K562 (cell line): Measurements from ENCODE around the gene RNF181. TPM values are rescaled to one million over a fixed set of nuclear protein-coding genes. Genes with fewer than 3 reads are reported as not detected.

Experiments
- ATAC-seq: fragments of 200-7000 bp; cut with Tn5 transposase; 3 replicates; pipeline ENCODE4 v1.9.1; 2020; ENCODE audit warnings: moderate library complexity
- BruUV-seq: library from RNA; stranded (reverse); fragments of 400-500 nt; replicated peaks from 2 replicates; lab custom pipeline; 2021; lab: Mats Ljungman, UMichigan
- CTCF ChIA-PET: fragments of 300-600 bp; formaldehyde crosslinking; extraction: SDS; loops from one replicate; lab custom pipeline; 2021; ENCODE audit warnings: low intra/inter-chr PET ratio; lab: Yijun Ruan, JAX
- POLR2A ChIA-PET: fragments of 300-600, 350-650 bp; sonication (Branson Sonifier 250); formaldehyde crosslinking; extraction: SDS; loops from one replicate; lab custom pipeline; 2021; ENCODE audit warnings: antibody characterized with exemption, inconsistent platforms; lab: Yijun Ruan, JAX
- DNase-seq, 4 experiments: peaks; one replicate each; pipeline versions ENCODE4 v3.0.0 to v3.0.0-alpha.2; 2011 to 2018; ENCODE audit warnings: low spot score in 3 of 4, mixed read lengths in 3 of 4; ENCODE audit errors: extremely low read depth in 1 of 4
- FAIRE-seq: peaks from 2 replicates; lab custom pipeline; 2011; peaks lifted over from hg19 to GRCh38; lab: Jason Lieb, UNC
- H2AFZ ChIP-seq: 2 replicates; pipeline ENCODE4 v1.6.0; 2011; ENCODE audit warnings: low read depth, low read length, control low read depth, inconsistent platforms
- H3K27ac ChIP-seq: fragments of 200-600 bp; 3 replicates; pipeline ENCODE4 v1.8.0; 2011; ENCODE audit warnings: low read depth, mild to moderate bottlenecking, control low read depth, inconsistent platforms, low read length, moderate library complexity, mixed read lengths; ENCODE audit errors: extremely low read depth
- H3K27me3 ChIP-seq, 2 experiments: fragments of 300-600 bp in 1 of 2; 2 replicates in 1 of 2; 3 replicates in 1 of 2; pipeline versions ENCODE4 v1.6.0 to v1.8.0; 2011; ENCODE audit warnings: inconsistent platforms in 2 of 2, low read length in 2 of 2, mild to moderate bottlenecking in 1 of 2, mixed read lengths in 1 of 2, moderate library complexity in 1 of 2; ENCODE audit not compliant: control insufficient read depth in 2 of 2, insufficient read depth in 2 of 2
- H3K36me3 ChIP-seq: fragments of 300-600 bp; 3 replicates; pipeline ENCODE4 v1.8.0; 2011; ENCODE audit warnings: mild to moderate bottlenecking, low read length, inconsistent platforms; ENCODE audit not compliant: control insufficient read depth, insufficient read depth
- H3K4me1 ChIP-seq, 2 experiments: fragments of 200-600 bp in 1 of 2; replicated peaks in 1 of 2; 2 replicates in 1 of 2; 3 replicates in 1 of 2; pipeline versions ENCODE4 v1.5.1 to v1.8.0; 2011; ENCODE audit warnings: inconsistent platforms in 2 of 2, low read length in 2 of 2, mild to moderate bottlenecking in 1 of 2, mixed read lengths in 1 of 2, moderate library complexity in 1 of 2; ENCODE audit not compliant: control insufficient read depth in 2 of 2, insufficient read depth in 2 of 2
- H3K4me2 ChIP-seq: 2 replicates; pipeline ENCODE4 v1.6.1; 2011; ENCODE audit warnings: low read length, control low read depth, inconsistent platforms, mixed read lengths; ENCODE audit not compliant: insufficient read depth
- H3K4me3 ChIP-seq: fragments of 200-600 bp; sonication (generic), shearing (Covaris generic); 2 replicates; pipeline ENCODE4 v1.5.1; 2016; ENCODE audit warnings: control low read depth, inconsistent platforms
- H3K79me2 ChIP-seq: fragments of 200-600 bp; 3 replicates; pipeline ENCODE4 v1.8.0; 2011; ENCODE audit warnings: low read length, inconsistent platforms; ENCODE audit not compliant: control insufficient read depth, insufficient read depth
- H3K9ac ChIP-seq, 2 experiments: 2 replicates each; pipeline versions ENCODE4 v1.6.0 to v1.6.1; 2011; ENCODE audit warnings: low read depth in 2 of 2, low read length in 2 of 2, control low read depth in 1 of 2, inconsistent platforms in 1 of 2, mild to moderate bottlenecking in 1 of 2, mixed read lengths in 1 of 2; ENCODE audit not compliant: insufficient read depth in 1 of 2
- H3K9me1 ChIP-seq: one replicate; pipeline ENCODE4 v1.6.0; 2011; ENCODE audit warnings: inconsistent platforms, mild to moderate bottlenecking, low read length, moderate library complexity; ENCODE audit not compliant: control insufficient read depth, insufficient read depth
- H3K9me3 ChIP-seq: replicated peaks from 2 replicates; pipeline ENCODE4 v1.5.1; 2011; ENCODE audit warnings: low read depth, low read length, inconsistent platforms; ENCODE audit not compliant: control insufficient read depth, insufficient read depth
- H4K20me1 ChIP-seq: replicated peaks from 2 replicates; pipeline ENCODE4 v1.6.1; 2011; ENCODE audit warnings: low read length, inconsistent platforms, mixed read lengths; ENCODE audit not compliant: control insufficient read depth, insufficient read depth
- CBFB ChIP-seq: sonication (generic); formaldehyde crosslinking; IDR thresholded peaks from 2 replicates; pipeline ENCODE4 v1.4.0; 2020; ENCODE audit warnings: mild to moderate bottlenecking, missing genetic modification reagents
- CTCF ChIP-seq, 3 experiments: IDR thresholded peaks in 2 of 3; conservative IDR thresholded peaks in 1 of 3; 2 replicates each; pipeline ENCODE4 v1.5.1; 2011 to 2012; ENCODE audit warnings: low read length in 3 of 3, mild to moderate bottlenecking in 3 of 3, control low read depth in 2 of 3, improper control_type of control experiment in 1 of 3, inconsistent platforms in 1 of 3, low read depth in 1 of 3, mixed read lengths in 1 of 3, moderate library complexity in 1 of 3; ENCODE audit not compliant: insufficient read depth in 2 of 3
- EHMT2 ChIP-seq: fragments of 450-650 bp; IDR thresholded peaks from 2 replicates; pipeline ENCODE4 v1.6.1; 2018; ENCODE audit warnings: antibody characterized with exemption
- EP400 ChIP-seq: fragments of 450-650 bp; IDR thresholded peaks from 2 replicates; pipeline ENCODE4 v1.6.1; 2017; ENCODE audit warnings: antibody characterized with exemption, mild to moderate bottlenecking, moderate library complexity
- HEY1 ChIP-seq: fragments of 250-450 bp; sonication (Bioruptor Pico); IDR thresholded peaks from 2 replicates; pipeline ENCODE4 v1.5.0; 2020; ENCODE audit warnings: mild to moderate bottlenecking, moderate library complexity, borderline replicate concordance
- LARP7 ChIP-seq: fragments of 450-650 bp; IDR thresholded peaks from 2 replicates; pipeline ENCODE4 v1.6.1; 2016
- MYC ChIP-seq, 2 experiments: fragments of 250-450 bp in 1 of 2; sonication (Bioruptor Pico) in 1 of 2; IDR thresholded peaks; 2 replicates each; pipeline versions ENCODE4 v1.5.1 to v1.6.1; 2012 to 2021; ENCODE audit warnings: low read depth in 2 of 2, borderline replicate concordance in 1 of 2, improper control_type of control experiment in 1 of 2, low read length in 1 of 2, mild to moderate bottlenecking in 1 of 2, moderate library complexity in 1 of 2
- PKNOX1 ChIP-seq: fragments of 450-650 bp; IDR thresholded peaks from 2 replicates; pipeline ENCODE4 v1.6.1; 2016
- SIN3A ChIP-seq, 2 experiments: fragments of 150-350 bp in 1 of 2; IDR thresholded peaks; 2 replicates each; pipeline ENCODE4 v1.6.1; 2011 to 2016; ENCODE audit warnings: borderline replicate concordance in 2 of 2, low read depth in 2 of 2, low read length in 2 of 2, mild to moderate bottlenecking in 2 of 2, moderate library complexity in 2 of 2; ENCODE audit not compliant: control insufficient read depth in 1 of 2
- ZBTB5 ChIP-seq: fragments of 450-650 bp; IDR thresholded peaks from 2 replicates; pipeline ENCODE4 v1.6.1; 2017; ENCODE audit warnings: antibody characterized with exemption
- ZNF140 ChIP-seq: fragments of 250-450 bp; sonication (Bioruptor Pico); IDR thresholded peaks from 2 replicates; pipeline ENCODE4 v1.8.0; 2021; ENCODE audit warnings: moderate library complexity, mild to moderate bottlenecking, inconsistent platforms
- ZNF324 ChIP-seq: fragments of 250-450 bp; sonication (Bioruptor Pico); IDR thresholded peaks from 2 replicates; pipeline ENCODE4 v1.4.0; 2020; ENCODE audit warnings: mild to moderate bottlenecking
- ZNF511 ChIP-seq: sonication (generic); formaldehyde crosslinking; IDR thresholded peaks from 2 replicates; pipeline ENCODE4 v1.8.0; 2022; ENCODE audit warnings: mild to moderate bottlenecking, missing genetic modification reagents
- ZNF668 ChIP-seq: fragments of 250-450 bp; sonication (Bioruptor Pico); IDR thresholded peaks from 2 replicates; pipeline ENCODE4 v1.8.0; 2022; ENCODE audit warnings: mild to moderate bottlenecking, inconsistent platforms
- WGBS: fragments of 100-300 bp; shearing (Covaris generic); methylation state at CpG from one replicate; pipeline ENCODE4 v1.1.6; 2016; ENCODE audit warnings: low coverage, mixed read lengths; ENCODE audit not compliant: insufficient coverage; ENCODE audit errors: missing lambda C conversion rate; 5-methylcytosine and 5-hydroxymethylcytosine counted together
- in situ Hi-C: fragments of 300-500 bp; cut with MboI; formaldehyde crosslinking; loops from 4 replicates; pipeline ENCODE4 v1.15.0; 2018; ENCODE audit warnings: inconsistent platforms, mixed read lengths
- intact Hi-C: fragments of 100-400 bp; cut with micrococcal nuclease; formaldehyde crosslinking; loops from 2 replicates; pipeline ENCODE4 v1.14.2; 2022
- polyA plus RNA-seq, 8 experiments: library from polyadenylated mRNA; depleted of rRNA in 4 of 8; stranded (reverse) in 5 of 8; unstranded in 3 of 8; fragments of >200 nt; fragmentation: Nextera tagmentation in 2 of 8; fragmentation: Illumina TruSeq in 1 of 8; extraction: Ambion mirVana in 2 of 8; extraction: Trizol in 1 of 8; gene quantifications; 2 replicates each; pipeline versions ENCODE4 v1.2.1 to v1.2.3, GENCODE V29; 2011 to 2014; ENCODE audit warnings: inconsistent platforms in 1 of 8, missing spikeins in 1 of 8
- total RNA-seq, 7 experiments: library from RNA; depleted of rRNA in 6 of 7; stranded (reverse); fragments of >200 nt in 6 of 7; fragmentation: Illumina TruSeq in 2 of 7; extraction: Trizol in 2 of 7; gene quantifications; 2 replicates each; pipeline versions ENCODE4 v1.2.1 to v1.2.3, GENCODE V29; 2011 to 2021; ENCODE audit warnings: low replicate concordance in 1 of 7

The RNF181 gene
- total and polyA plus RNA-seq, 9 of the 15 experiments (the other 6 are each of a cell fraction or from before 2014, with no cell fraction given) = 139 to 492 (median 253) TPM

- 0 out of 6 replicates have a peak, but pooled peaks of 1 of the 3 experiments have one; percentile 1 for TF ChIP-seq CTCF (IDR thresholded peaks at IDR 0.05 in 2 of 3, conservative IDR thresholded peaks at IDR 0.05 in 1 of 3; ENCODE audit: insufficient read depth in 2 of 3, low read depth in 1 of 3, low read length in 3 of 3)
Observed at GRCh38 chr2:85594715-85595300, 737 bp upstream of the RNF181 start (continued).

GRCh38 chr2:85596026-85596333, 435 bp downstream of the RNF181 start:
- peak; percentile 24 for ATAC-seq
- CTCF ChIA-PET = no interaction called here
- TF ChIP-seq EHMT2 (0 out of 2 replicates have a peak, but pooled peaks have one; percentile 1), CBFB (CRISPR knock-in tag) (no peak), PKNOX1 (no peak), ZNF511 (no peak), ZNF668 (CRISPR knock-in tag) (no peak), EP400 (0 out of 2 replicates have a peak, but pooled peaks have one; percentile 9), ZNF140 (CRISPR knock-in tag) (no peak), ZNF324 (CRISPR knock-in tag) (no peak), SIN3A (IDR thresholded peaks at IDR 0.05; ENCODE audit: borderline replicate concordance in 2 of 2, control insufficient read depth in 1 of 2, low read depth in 2 of 2, low read length in 2 of 2) (0 out of 4 replicates have a peak, but pooled peaks of 1 of the 2 experiments have one; percentile 6), HEY1 (no peak), LARP7 (peak; percentile 72; the same call in 1 of the 2 replicates), ZBTB5 (no peak), MYC (IDR thresholded peaks at IDR 0.05; ENCODE audit: low read depth, low read length) (no peak), MYC (CRISPR knock-in tag; IDR thresholded peaks at IDR 0.05; ENCODE audit: borderline replicate concordance, low read depth) (peak; percentile 12; the same call in 1 of the 2 replicates)

More at GRCh38 chr2:85596026-85596333, 435 bp downstream of the RNF181 start:
- H3K9me1 ChIP-seq = no peaks in the 10 kb centered on the region
- POLR2A ChIA-PET = interaction anchor here (0.5 to 4.4 kb wide), 14 partner anchors 8 to 600 kb away, joined by 3 to 31 read pairs (median 4); partner anchors contain the start of genes C2orf68, ELMOD3, RETSAT and TMEM150A
- peaks cover 28% of the 10 kb centered on the region; the same call in 2 of the 3 replicates for H3K36me3 ChIP-seq
- peak overlapping the region; percentile 74 for H3K27ac ChIP-seq
- H3K79me2 ChIP-seq = peaks cover 28% of the 10 kb centered on the region
- FAIRE-seq (peak; percentile 61), DNase-seq (peak in 2 of 4 experiments; percentile 47 to 56)
- peak overlapping the region; percentile 90 for H2AFZ ChIP-seq
- 0% methylated on average over 10 of the region's 10 CpGs for WGBS
- intact Hi-C loops = no loop called here
- in situ Hi-C loops = no loop called here
- no TSS peak for BruUV-seq
- H3K27me3 ChIP-seq = no peaks in the 10 kb centered on the region
- H3K4me3 ChIP-seq = peak overlapping the region; percentile 62
- H4K20me1 ChIP-seq = no peaks in the 10 kb centered on the region
- peak overlapping the region; percentile 79 to 93 for H3K9ac ChIP-seq
- peaks cover 6 to 26% of the 10 kb centered on the region in 2 experiments for H3K4me1 ChIP-seq
- no peaks in the 10 kb centered on the region for H3K9me3 ChIP-seq
- H3K4me2 ChIP-seq = peak overlapping the region; percentile 86
